T-helper 17 cell (primary cell): ENCODE data around the gene COMMD3. TPM values are rescaled to one million over a fixed set of nuclear protein-coding genes. Genes with fewer than 3 reads are reported as not detected.
A peak's percentile ranks its signal among the peaks of the same experiment; 100 is the strongest.

Experiments used
- ATAC-seq: fragments of 150-1000 bp; cut with Tn5 transposase; 2 replicates; pipeline ENCODE4 v1.10.0; 2021; ENCODE audit warnings: mild to moderate bottlenecking, moderate library complexity
- DNase-seq, 3 donors: peaks; one replicate each; pipeline versions ENCODE4 v3.0.0 to v3.0.0-alpha.2; 2020 to 2021
- H3K9me3 ChIP-seq: one replicate; pipeline ENCODE4 v1.7.0; 2013; ENCODE audit warnings: low read length, mild to moderate bottlenecking; ENCODE audit not compliant: control insufficient read depth, poor library complexity, severe bottlenecking
- H3K27ac Mint-ChIP-seq: one replicate; pipeline ENCODE4 v1.8.0; 2022; ENCODE audit warnings: mild to moderate bottlenecking, moderate library complexity, mixed read lengths
- H3K27me3 Mint-ChIP-seq: one replicate; pipeline ENCODE4 v1.8.0; 2022; ENCODE audit warnings: mixed read lengths
- H3K36me3 Mint-ChIP-seq: one replicate; pipeline ENCODE4 v1.8.0; 2022; ENCODE audit warnings: low read depth, mixed read lengths
- H3K4me1 Mint-ChIP-seq: one replicate; pipeline ENCODE4 v1.8.0; 2022; ENCODE audit warnings: mild to moderate bottlenecking, mixed read lengths
- H3K4me3 Mint-ChIP-seq: one replicate; pipeline ENCODE4 v1.8.0; 2022; ENCODE audit warnings: mild to moderate bottlenecking, moderate library complexity, mixed read lengths
- total RNA-seq, 4 donors: library from RNA in 2 of 4; stranded (reverse) in 2 of 4; gene quantifications; one replicate each; pipeline ENCODE4 v1.2.3 and lab custom pipeline; 2022 to 2026

COMMD3 gene
- total RNA-seq, 2 donors from 2014 or later: 35.0 to 37.3 TPM

GRCh38 chr10:22322641-22323160 lies 6.5 kb downstream of the COMMD3 start:
- ATAC-seq (no peak), DNase-seq (no peak)
- peak overlapping the region; percentile 90 for H3K4me3 Mint-ChIP-seq
- H3K27me3 Mint-ChIP-seq: peaks cover 4% of the 10 kb centered on the region
- no peaks in the 10 kb centered on the region for H3K9me3 ChIP-seq
- H3K36me3 Mint-ChIP-seq: peaks cover 3% of the 10 kb centered on the region
- H3K4me1 Mint-ChIP-seq: peaks cover 28% of the 10 kb centered on the region
- H3K27ac Mint-ChIP-seq: peak overlapping the region; percentile 93

DNA sequence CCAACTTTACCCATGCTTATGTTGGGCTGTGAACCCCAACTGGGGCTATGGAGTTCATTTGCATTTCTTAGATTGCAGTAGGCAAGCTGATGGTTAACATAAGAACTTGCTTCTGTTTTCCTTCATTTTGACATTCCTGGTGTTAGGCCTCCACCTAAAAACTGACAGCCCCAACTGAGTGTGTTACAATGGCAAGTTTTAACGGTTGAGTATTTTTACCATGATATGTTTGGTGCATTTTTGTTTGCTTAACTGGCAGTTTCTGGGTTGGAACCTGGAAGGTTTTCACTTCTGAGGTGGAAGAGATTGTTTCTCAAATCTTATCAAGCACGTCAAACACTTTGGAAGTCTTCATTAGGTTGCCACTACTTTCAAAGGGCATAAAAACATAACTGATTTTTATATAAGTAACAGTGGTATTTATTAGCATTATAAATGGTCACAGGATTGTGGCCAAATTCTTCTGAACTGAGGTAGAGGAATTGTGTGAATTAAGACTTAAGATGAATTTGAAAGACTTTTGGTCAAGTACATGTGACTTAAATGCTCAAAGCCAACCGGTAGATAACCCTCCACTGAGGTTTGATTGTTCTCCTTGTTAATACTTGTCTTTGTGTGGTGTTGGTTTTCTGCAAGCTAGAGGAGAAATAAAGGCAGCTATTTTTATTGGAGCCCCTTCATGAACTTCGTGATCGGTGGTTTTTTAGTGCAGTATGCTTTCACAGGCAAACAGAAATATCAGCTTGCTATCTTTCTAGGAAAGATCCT lies 7.5 kb downstream of the COMMD3 start:
- H3K9me3 ChIP-seq: no peaks in the 10 kb centered on the region
- Mint-ChIP-seq H3K4me1 (peaks cover 28% of the 10 kb centered on the region), H3K36me3 (peaks cover 3% of the 10 kb centered on the region), H3K4me3 (no peak overlapping the region), H3K27ac (peak overlapping the region; percentile 90), H3K27me3 (peaks cover 4% of the 10 kb centered on the region)
- ATAC-seq (no peak), DNase-seq (no peak)

DNA sequence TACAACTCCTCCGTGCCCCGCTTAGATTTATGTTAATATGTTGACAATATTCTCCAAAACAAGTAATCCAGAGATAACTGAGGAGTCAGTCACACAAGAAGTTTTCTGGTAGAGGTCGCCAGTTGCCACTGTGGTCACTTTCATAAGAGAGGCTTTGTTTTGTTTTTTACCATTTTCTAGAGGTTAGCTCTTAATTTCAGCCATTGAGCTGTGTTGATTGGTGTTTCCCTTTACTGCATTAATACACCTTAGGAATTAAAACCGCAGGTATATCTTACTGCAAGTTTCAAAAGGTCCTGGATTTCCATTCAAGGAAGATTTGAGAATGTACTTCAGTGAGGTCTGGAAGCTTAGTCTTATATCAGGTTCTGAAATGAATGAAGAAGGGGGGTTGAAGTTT lies 8.2 kb downstream of the COMMD3 start:
- DNase-seq: no peak
- peaks cover 3% of the 10 kb centered on the region for H3K36me3 Mint-ChIP-seq
- no peaks in the 10 kb centered on the region for H3K9me3 ChIP-seq
- no peak for ATAC-seq
- peak overlapping the region; percentile 90 for H3K27ac Mint-ChIP-seq
- peak overlapping the region; percentile 91 for H3K4me3 Mint-ChIP-seq
- peaks cover 4% of the 10 kb centered on the region for H3K27me3 Mint-ChIP-seq
- H3K4me1 Mint-ChIP-seq: peaks cover 28% of the 10 kb centered on the region

DNA sequence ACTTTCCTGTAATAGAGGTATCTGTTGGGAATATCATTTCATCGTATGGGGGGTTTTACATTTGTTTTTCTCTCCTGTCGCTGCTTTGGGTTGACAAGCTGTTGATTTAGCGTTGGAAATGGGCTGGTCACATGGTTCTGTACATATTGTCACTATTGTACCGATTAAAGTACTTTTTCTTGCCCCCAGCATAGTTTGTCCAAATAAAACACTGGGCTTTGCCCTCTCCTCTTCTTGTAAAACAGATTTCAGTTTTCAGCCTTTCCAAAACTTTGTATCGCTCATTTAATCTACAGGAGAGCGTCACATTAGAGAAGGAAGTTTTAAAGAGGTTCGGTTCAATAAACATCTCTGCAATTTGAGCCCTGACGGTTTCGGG lies 8.7 kb downstream of the COMMD3 start:
- no peak for ATAC-seq
- H3K27me3 Mint-ChIP-seq: peaks cover 4% of the 10 kb centered on the region
- H3K27ac Mint-ChIP-seq: peak overlapping the region; percentile 90
- H3K4me1 Mint-ChIP-seq: peaks cover 28% of the 10 kb centered on the region
- H3K4me3 Mint-ChIP-seq: peak overlapping the region; percentile 91
- H3K36me3 Mint-ChIP-seq: peaks cover 3% of the 10 kb centered on the region
- DNase-seq: no peak
- no peaks in the 10 kb centered on the region for H3K9me3 ChIP-seq

DNA sequence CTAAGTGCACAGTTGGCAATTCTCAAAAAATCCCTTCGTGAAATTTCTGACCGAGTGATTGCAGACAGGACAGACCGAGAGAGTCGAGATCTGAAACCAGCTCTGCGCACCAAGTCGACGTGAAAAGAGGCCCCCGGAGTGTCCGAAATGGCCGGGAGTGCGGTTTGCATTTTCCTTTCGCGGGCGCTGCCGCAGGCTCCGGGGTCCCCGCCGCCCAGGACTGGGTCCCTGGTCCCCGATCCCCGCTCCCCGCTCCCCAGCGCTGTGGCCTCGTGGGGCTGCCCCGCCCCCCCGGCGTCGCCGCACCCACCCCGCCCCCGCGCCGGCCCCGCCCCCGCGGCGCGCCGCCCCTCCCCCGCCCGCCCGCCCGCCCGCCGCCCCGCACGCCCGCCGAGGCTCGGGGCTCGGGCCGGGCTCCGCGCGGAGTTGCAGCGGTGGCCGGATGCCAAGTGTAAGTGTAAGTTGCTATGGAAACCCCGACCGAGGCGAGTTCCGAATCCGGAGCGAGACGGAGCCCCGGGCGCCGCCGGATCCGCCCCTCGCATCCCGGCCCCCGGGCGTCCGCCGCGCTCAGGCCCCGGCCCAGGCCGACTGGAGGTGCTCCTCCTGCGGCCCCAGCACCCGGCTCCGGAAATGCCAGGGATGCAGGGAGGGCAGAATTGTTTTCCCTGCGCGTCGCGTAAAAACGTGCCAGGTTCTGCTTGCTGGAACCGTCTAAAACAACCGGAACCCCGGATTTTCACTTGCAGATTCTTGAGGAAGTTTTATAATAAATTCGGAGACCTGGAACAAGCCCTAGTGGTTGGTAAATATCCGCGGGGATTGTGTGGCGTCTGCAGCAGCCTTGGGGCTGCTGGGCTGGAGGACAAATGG lies 9.3 kb downstream of the COMMD3 start:
- Mint-ChIP-seq H3K4me3 (peak overlapping the region; percentile 91), H3K27me3 (peaks cover 4% of the 10 kb centered on the region), H3K36me3 (no peaks in the 10 kb centered on the region), H3K4me1 (peaks cover 25% of the 10 kb centered on the region), H3K27ac (peak overlapping the region; percentile 90)
- H3K9me3 ChIP-seq: no peaks in the 10 kb centered on the region
- peak; percentile 64 for ATAC-seq
- DNase-seq: peak; percentile 69 to 77 (median 71)

DNA sequence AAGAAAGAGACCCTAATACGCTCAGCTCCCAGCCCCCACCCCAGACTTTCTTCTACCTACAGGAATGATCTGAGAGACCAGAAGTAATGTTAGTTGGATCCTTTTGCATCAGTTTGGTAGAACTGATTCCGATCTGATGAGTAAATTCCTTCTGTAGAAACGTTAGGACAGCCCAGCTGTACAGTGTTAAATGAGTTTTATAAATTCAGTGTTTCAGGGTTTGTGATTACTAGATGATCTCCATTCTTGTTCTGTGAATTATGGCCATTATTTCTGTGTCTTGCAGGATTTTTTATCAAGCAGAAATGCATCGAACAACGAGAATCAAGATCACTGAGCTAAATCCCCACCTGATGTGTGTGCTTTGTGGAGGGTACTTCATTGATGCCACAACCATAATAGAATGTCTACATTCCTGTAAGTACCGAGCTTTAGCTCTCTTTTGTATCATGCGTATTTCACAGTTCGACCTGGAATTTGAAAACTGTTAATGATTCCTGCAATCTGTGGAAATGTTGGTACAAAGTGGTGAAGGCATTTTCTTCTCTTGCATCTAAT lies 10.0 kb downstream of the COMMD3 start:
- no peak for DNase-seq
- Mint-ChIP-seq H3K36me3 (no peaks in the 10 kb centered on the region), H3K4me3 (peak overlapping the region; percentile 82), H3K4me1 (peaks cover 25% of the 10 kb centered on the region), H3K27ac (peak overlapping the region; percentile 90), H3K27me3 (peaks cover 4% of the 10 kb centered on the region)
- H3K9me3 ChIP-seq: no peaks in the 10 kb centered on the region
- ATAC-seq: no peak

DNA sequence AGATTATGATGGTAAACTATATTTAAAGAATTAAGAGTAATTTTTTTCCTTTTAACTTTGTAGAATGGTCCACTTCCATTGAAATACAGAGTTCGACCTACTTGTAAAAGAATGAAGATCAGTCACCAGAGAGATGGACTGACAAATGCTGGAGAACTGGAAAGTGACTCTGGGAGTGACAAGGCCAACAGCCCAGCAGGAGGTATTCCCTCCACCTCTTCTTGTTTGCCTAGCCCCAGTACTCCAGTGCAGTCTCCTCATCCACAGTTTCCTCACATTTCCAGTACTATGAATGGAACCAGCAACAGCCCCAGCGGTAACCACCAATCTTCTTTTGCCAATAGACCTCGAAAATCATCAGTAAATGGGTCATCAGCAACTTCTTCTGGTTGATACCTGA lies 13.0 kb downstream of the COMMD3 start:
- DNase-seq: no peak
- no peaks in the 10 kb centered on the region for H3K36me3 Mint-ChIP-seq
- peaks cover 27% of the 10 kb centered on the region for H3K4me1 Mint-ChIP-seq
- ATAC-seq: no peak
- no peak overlapping the region for H3K27ac Mint-ChIP-seq
- no peaks in the 10 kb centered on the region for H3K27me3 Mint-ChIP-seq
- H3K4me3 Mint-ChIP-seq: no peak overlapping the region
- no peaks in the 10 kb centered on the region for H3K9me3 ChIP-seq

DNA sequence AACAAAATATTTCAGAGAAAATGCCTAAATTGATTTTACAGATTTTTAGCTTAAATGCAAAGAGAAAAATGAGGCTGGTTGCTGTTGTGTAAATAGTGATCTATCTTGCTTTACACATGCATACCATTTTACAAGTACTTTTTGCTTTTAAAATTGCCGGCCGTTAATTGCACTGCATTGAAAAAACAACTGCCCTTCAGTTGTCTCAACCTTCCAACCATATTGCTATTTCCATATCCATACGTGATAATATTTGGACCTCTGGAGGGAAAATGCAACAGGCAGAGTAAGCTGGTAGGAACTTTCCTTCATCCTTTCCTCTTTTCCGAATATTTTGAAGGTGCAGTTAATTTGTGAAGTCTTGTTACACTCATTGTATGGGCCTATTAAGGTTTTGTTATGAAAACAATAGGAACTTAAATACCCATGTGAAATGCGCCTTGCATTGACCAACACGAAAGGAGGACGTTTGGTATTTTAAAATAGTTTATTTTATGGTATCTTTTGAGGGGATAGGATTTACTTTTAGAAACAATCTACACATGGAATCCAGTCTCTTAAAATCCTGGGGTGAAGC lies 16.0 kb downstream of the COMMD3 start:
- H3K9me3 ChIP-seq: no peaks in the 10 kb centered on the region
- ATAC-seq (no peak), DNase-seq (no peak)
- Mint-ChIP-seq H3K4me1 (peaks cover 15% of the 10 kb centered on the region), H3K4me3 (no peak overlapping the region), H3K27me3 (peaks cover 8% of the 10 kb centered on the region), H3K27ac (peak overlapping the region; percentile 93), H3K36me3 (no peaks in the 10 kb centered on the region)

DNA sequence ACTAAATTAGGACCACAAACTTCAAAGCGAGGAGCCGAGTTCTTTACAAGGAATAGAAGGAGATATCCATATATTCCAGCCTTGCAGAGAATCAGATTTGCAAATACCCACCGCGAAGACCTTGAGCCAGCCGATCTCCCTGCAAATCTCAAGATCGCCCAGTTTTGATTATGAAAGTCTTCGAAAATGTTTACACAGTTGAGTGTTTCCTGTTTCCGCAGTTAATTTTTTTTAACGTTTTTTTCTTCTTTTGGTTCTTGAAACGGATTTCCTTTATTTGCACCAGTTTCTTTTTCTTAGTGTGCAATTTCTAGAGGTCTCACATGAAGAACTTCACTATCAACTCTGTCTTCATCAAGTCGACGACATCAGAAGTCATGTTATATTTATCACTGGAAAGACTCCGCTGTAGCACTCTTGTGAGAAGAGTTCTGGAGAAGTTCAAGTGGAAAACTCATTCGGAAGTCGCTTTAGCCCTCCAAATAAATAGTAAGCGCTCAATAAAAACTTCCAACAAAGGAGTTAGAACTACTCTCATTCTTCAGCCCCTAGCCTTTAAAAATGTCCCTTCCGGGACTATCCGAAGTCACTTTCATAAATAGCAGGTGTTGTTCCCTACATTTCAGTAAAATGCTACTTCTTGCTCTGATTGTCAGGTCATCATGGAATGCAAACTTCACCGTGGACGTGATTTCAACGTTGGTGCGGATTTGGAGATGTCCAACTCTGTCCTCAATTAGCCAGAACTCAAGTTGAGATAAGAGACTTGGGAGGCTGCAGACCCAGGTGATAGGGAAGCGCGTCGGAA lies 17.2 kb downstream of the COMMD3 start:
- DNase-seq (no peak), ATAC-seq (peak; percentile 21)
- no peaks in the 10 kb centered on the region for H3K9me3 ChIP-seq
- Mint-ChIP-seq H3K27ac (peak overlapping the region; percentile 93), H3K36me3 (no peaks in the 10 kb centered on the region), H3K4me1 (peaks cover 15% of the 10 kb centered on the region), H3K27me3 (peaks cover 18% of the 10 kb centered on the region), H3K4me3 (peak overlapping the region; percentile 73)

- H3K27ac Mint-ChIP-seq: peak overlapping the region; percentile 93
- H3K4me1 Mint-ChIP-seq: peaks cover 15% of the 10 kb centered on the region
- no peaks in the 10 kb centered on the region for H3K9me3 ChIP-seq
- ATAC-seq: no peak
- H3K36me3 Mint-ChIP-seq: no peaks in the 10 kb centered on the region
- peak overlapping the region; percentile 73 for H3K4me3 Mint-ChIP-seq
- no peak for DNase-seq
- H3K27me3 Mint-ChIP-seq: peaks cover 23% of the 10 kb centered on the region
Observed at GRCh38 chr10:22333975-22334282, 17.7 kb downstream of the COMMD3 start.

GRCh38 chr10:22334414-22335172 lies 18.4 kb downstream of the COMMD3 start:
- DNase-seq (no peak), ATAC-seq (no peak)
- peaks cover 15% of the 10 kb centered on the region for H3K4me1 Mint-ChIP-seq
- no peaks in the 10 kb centered on the region for H3K9me3 ChIP-seq
- peak overlapping the region; percentile 87 for H3K4me3 Mint-ChIP-seq
- no peaks in the 10 kb centered on the region for H3K36me3 Mint-ChIP-seq
- peaks cover 23% of the 10 kb centered on the region for H3K27me3 Mint-ChIP-seq
- H3K27ac Mint-ChIP-seq: peak overlapping the region; percentile 93
